OCI-LY1 (cell line): ENCODE results near the gene BANF2.

Source experiments
- CTCF ChIP-seq: fragments of 200-600 bp; sonication (generic), shearing (Covaris generic); IDR thresholded peaks from 2 replicates; pipeline ENCODE4 v1.5.1; 2017; ENCODE audit warnings: mild to moderate bottlenecking, antibody characterized with exemption, low read length, moderate library complexity, mixed read lengths
- EZH2 ChIP-seq: fragments of 200-600 bp; sonication (generic), shearing (Covaris generic); IDR thresholded peaks from 2 replicates; pipeline ENCODE4 v1.8.0; 2017; ENCODE audit warnings: borderline replicate concordance, mixed run types, mild to moderate bottlenecking, antibody characterized with exemption, low read length, moderate library complexity, mixed read lengths

GRCh38 chr20:17748279-17748678, 48.5 kb downstream of the BANF2 start:
- TF ChIP-seq CTCF (no peak), EZH2 (no peak)
